K562 treated with DMSO at 1 percent for 4 hours (cell line): ENCODE measurements around the gene SPINK8. TPM values are rescaled to one million over a fixed set of nuclear protein-coding genes. Genes with fewer than 3 reads are reported as not detected.

Experiments
- total RNA-seq: library from RNA; unstranded; fragments of 300-600 nt; gene quantifications from 2 replicates; pipeline ENCODE4 v1.2.3, GENCODE V29; 2022; ENCODE audit not compliant: insufficient read depth

SPINK8 gene
- not detected in 2 replicates for total RNA-seq

GRCh38 chr3:48333346-48334245, at the start of gene SPINK8:
Gene SPINK8, minus strand, starts transcription at chr3:48333661. Its CDS starts 5,320 bp downstream, at chr3:48328341.

GRCh38 chr3:48371651-48372376, 38.4 kb upstream of the SPINK8 start, which contains the start of gene FBXW12:
Gene FBXW12, plus strand, starts transcription at chr3:48372219. Its CDS starts 549 bp downstream, at chr3:48372768.

GRCh38 chr3:48301020-48301799, 32.3 kb downstream of the SPINK8 start, which contains the start of gene NME6:
Gene NME6, minus strand, starts transcription at chr3:48301367.

Other genes with a start within 250 kb of the SPINK8 start
- gene CDC25A, start 145.2 kb downstream of the SPINK8 start, total RNA-seq, result 34.0 and 43.3 TPM in 2 replicates
- not detected in 2 replicates for gene CAMP, start 110.2 kb downstream of the SPINK8 start, total RNA-seq
- gene ZNF589, start 92.6 kb downstream of the SPINK8 start, total RNA-seq, result 9.0 and 12.8 TPM in 2 replicates
- 17.7 and 20.9 TPM in 2 replicates for gene NME6, start 32.3 kb downstream of the SPINK8 start, total RNA-seq
- not detected in 2 replicates for gene FBXW12, start 38.6 kb upstream of the SPINK8 start, total RNA-seq
- 7.7 and 18.9 TPM in 2 replicates for gene PLXNB1, start 96.4 kb upstream of the SPINK8 start, total RNA-seq
- 5.9 and 8.3 TPM in 2 replicates for gene CCDC51, start 106.5 kb upstream of the SPINK8 start, total RNA-seq
- 174 and 181 TPM in 2 replicates for gene TMA7, start 106.6 kb upstream of the SPINK8 start, total RNA-seq
- 5.6 and 11.9 TPM in 2 replicates for gene ATRIP, start 113.1 kb upstream of the SPINK8 start, total RNA-seq
- 95.9 and 97.3 TPM in 2 replicates for gene SHISA5, start 170.5 kb upstream of the SPINK8 start, total RNA-seq
- 7.0 and 11.4 TPM in 2 replicates for gene PFKFB4, start 223.1 kb upstream of the SPINK8 start, total RNA-seq
- gene UCN2, start 230.1 kb upstream of the SPINK8 start, total RNA-seq, result not detected in 2 replicates